ENCODE data around the gene CDAN1. TPM values are rescaled to one million over a fixed set of nuclear protein-coding genes. Genes with fewer than 3 reads are reported as not detected.

Gene CDAN1
- total RNA-seq, 2 donors from 2014 or later, result 11.0 to 31.6 TPM

- Histone ChIP-seq H3K9me3 (no peaks in the 10 kb centered on the region), H3K27me3 (no peaks in the 10 kb centered on the region), H3K36me3 (no peaks in the 10 kb centered on the region), H3K4me1 (no peaks in the 10 kb centered on the region), H3K9ac (ENCODE audit: low read depth in 2 of 2, low read length in 2 of 2) (no peak overlapping the region), H3K27ac (no peak overlapping the region), H3K4me3 (no peak overlapping the region)
- no peak for DNase-seq
- intact Hi-C loops (cut with DNase I), result no loop called here
- TF ChIP-seq CTCF (IDR thresholded peaks at IDR 0.05), result no peak
Observed at GRCh38 chr15:42750306-42750705, 13.4 kb upstream of the CDAN1 start.

- no peak overlapping the region for H3K4me3 ChIP-seq
- no peak overlapping the region for H3K9ac ChIP-seq (ENCODE audit: low read depth in 2 of 2, low read length in 2 of 2)
- H3K27me3 ChIP-seq, result no peaks in the 10 kb centered on the region
- H3K36me3 ChIP-seq, result no peaks in the 10 kb centered on the region
- TF ChIP-seq CTCF (IDR thresholded peaks at IDR 0.05), result no peak
- H3K9me3 ChIP-seq, result no peaks in the 10 kb centered on the region
- no peaks in the 10 kb centered on the region for H3K4me1 ChIP-seq
- no peak overlapping the region for H3K27ac ChIP-seq
- DNase-seq, result no peak
- intact Hi-C loops (cut with DNase I), result no loop called here
Observed at GRCh38 chr15:42749266-42749665, 12.3 kb upstream of the CDAN1 start.

GRCh38 chr15:42744195-42744594 is 7.3 kb upstream of the CDAN1 start:
- H3K9me3 ChIP-seq, result no peaks in the 10 kb centered on the region
- H3K27ac ChIP-seq, result no peak overlapping the region
- H3K9ac ChIP-seq (ENCODE audit: low read depth in 2 of 2, low read length in 2 of 2), result no peak overlapping the region
- H3K4me1 ChIP-seq, result no peaks in the 10 kb centered on the region
- H3K27me3 ChIP-seq, result no peaks in the 10 kb centered on the region
- intact Hi-C loops (cut with DNase I), result no loop called here
- no peaks in the 10 kb centered on the region for H3K36me3 ChIP-seq
- no peak for DNase-seq
- no peak overlapping the region for H3K4me3 ChIP-seq
- no peak for TF ChIP-seq CTCF (IDR thresholded peaks at IDR 0.05)

GRCh38 chr15:42742149-42742548 is 5.2 kb upstream of the CDAN1 start:
- Histone ChIP-seq H3K4me1 (no peaks in the 10 kb centered on the region), H3K27me3 (no peaks in the 10 kb centered on the region), H3K4me3 (no peak overlapping the region), H3K27ac (no peak overlapping the region), H3K36me3 (no peaks in the 10 kb centered on the region), H3K9me3 (no peaks in the 10 kb centered on the region), H3K9ac (ENCODE audit: low read depth in 2 of 2, low read length in 2 of 2) (no peak overlapping the region)
- no peak for TF ChIP-seq CTCF (IDR thresholded peaks at IDR 0.05)
- DNase-seq, result no peak
- intact Hi-C loops (cut with DNase I), result no loop called here

GRCh38 chr15:42741710-42742109 is 4.8 kb upstream of the CDAN1 start:
- Histone ChIP-seq H3K27me3 (no peaks in the 10 kb centered on the region), H3K4me3 (no peak overlapping the region), H3K9me3 (no peaks in the 10 kb centered on the region), H3K9ac (ENCODE audit: low read depth in 2 of 2, low read length in 2 of 2) (no peak overlapping the region), H3K27ac (no peak overlapping the region), H3K4me1 (no peaks in the 10 kb centered on the region), H3K36me3 (no peaks in the 10 kb centered on the region)
- TF ChIP-seq CTCF (IDR thresholded peaks at IDR 0.05), result no peak
- DNase-seq, result no peak
- intact Hi-C loops (cut with DNase I), result no loop called here
